T-helper 17 cell (primary cell): ENCODE measurements around the gene FAM168A. TPM values are rescaled to one million over a fixed set of nuclear protein-coding genes. Genes with fewer than 3 reads are reported as not detected.

Experiments
- ATAC-seq: fragments of 150-1000 bp; cut with Tn5 transposase; 2 replicates; pipeline ENCODE4 v1.10.0; 2021; ENCODE audit warnings: mild to moderate bottlenecking, moderate library complexity
- DNase-seq, 3 donors: peaks; one replicate each; pipeline versions ENCODE4 v3.0.0 to v3.0.0-alpha.2; 2020 to 2021
- H3K9me3 ChIP-seq: one replicate; pipeline ENCODE4 v1.7.0; 2013; ENCODE audit warnings: low read length, mild to moderate bottlenecking; ENCODE audit not compliant: control insufficient read depth, poor library complexity, severe bottlenecking
- H3K27ac Mint-ChIP-seq: one replicate; pipeline ENCODE4 v1.8.0; 2022; ENCODE audit warnings: mild to moderate bottlenecking, moderate library complexity, mixed read lengths
- H3K27me3 Mint-ChIP-seq: one replicate; pipeline ENCODE4 v1.8.0; 2022; ENCODE audit warnings: mixed read lengths
- H3K36me3 Mint-ChIP-seq: one replicate; pipeline ENCODE4 v1.8.0; 2022; ENCODE audit warnings: low read depth, mixed read lengths
- H3K4me1 Mint-ChIP-seq: one replicate; pipeline ENCODE4 v1.8.0; 2022; ENCODE audit warnings: mild to moderate bottlenecking, mixed read lengths
- H3K4me3 Mint-ChIP-seq: one replicate; pipeline ENCODE4 v1.8.0; 2022; ENCODE audit warnings: mild to moderate bottlenecking, moderate library complexity, mixed read lengths
- total RNA-seq, 4 donors: library from RNA in 2 of 4; stranded (reverse) in 2 of 4; gene quantifications; one replicate each; pipeline ENCODE4 v1.2.3 and lab custom pipeline; 2022 to 2026

FAM168A gene
- total RNA-seq, 2 donors from 2014 or later, result 21.1 to 22.2 TPM

DNA sequence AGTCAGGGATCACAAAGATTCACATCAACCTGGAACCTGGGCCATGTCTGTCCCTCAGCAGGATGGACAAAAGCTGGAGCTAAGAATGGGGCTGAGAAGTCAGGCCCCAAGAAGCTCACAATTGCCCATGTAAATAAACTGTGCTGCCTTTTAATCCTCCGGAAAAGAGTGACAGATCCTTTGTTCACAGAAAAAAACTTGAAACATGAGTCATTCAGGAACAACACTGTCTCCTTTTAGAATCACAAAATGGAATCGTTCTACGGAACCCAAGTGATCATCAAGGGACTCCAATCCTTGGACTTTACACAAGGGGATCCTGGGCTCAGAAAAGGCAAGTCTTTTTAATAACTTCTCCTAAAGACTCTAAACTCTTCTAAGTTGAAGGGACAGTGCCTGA, 185.6 kb downstream of the FAM168A start:
- H3K27ac Mint-ChIP-seq, result peak overlapping the region; percentile 91
- H3K4me3 Mint-ChIP-seq, result peak overlapping the region; percentile 65
- peaks cover 17% of the 10 kb centered on the region for H3K36me3 Mint-ChIP-seq
- H3K9me3 ChIP-seq, result no peaks in the 10 kb centered on the region
- peaks cover 17% of the 10 kb centered on the region for H3K4me1 Mint-ChIP-seq
- DNase-seq, result no peak
- no peaks in the 10 kb centered on the region for H3K27me3 Mint-ChIP-seq
- no peak for ATAC-seq

DNA sequence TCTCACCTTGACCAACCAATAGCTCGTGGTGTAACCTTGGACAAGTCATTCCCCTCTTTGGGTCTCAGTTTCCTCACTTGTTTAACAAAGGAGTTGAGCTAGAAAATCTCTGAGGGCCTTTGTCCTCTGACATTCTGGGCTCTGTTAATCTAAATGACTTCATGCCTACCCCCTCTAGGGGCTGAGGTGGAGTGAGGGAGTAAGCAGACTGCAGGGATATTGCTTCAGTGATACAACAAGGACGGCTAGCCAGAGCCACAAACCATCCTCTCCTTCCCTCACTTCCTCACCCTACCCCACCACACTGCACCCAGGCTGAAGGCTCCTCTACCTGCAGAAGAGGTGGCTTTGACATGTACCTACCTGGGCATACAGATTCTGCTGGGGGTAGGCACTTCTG, 186.9 kb downstream of the FAM168A start:
- no peaks in the 10 kb centered on the region for H3K9me3 ChIP-seq
- peaks cover 19% of the 10 kb centered on the region for H3K36me3 Mint-ChIP-seq
- H3K4me1 Mint-ChIP-seq, result peaks cover 17% of the 10 kb centered on the region
- H3K4me3 Mint-ChIP-seq, result no peak overlapping the region
- DNase-seq (no peak), ATAC-seq (no peak)
- no peaks in the 10 kb centered on the region for H3K27me3 Mint-ChIP-seq
- peak overlapping the region; percentile 91 for H3K27ac Mint-ChIP-seq

DNA sequence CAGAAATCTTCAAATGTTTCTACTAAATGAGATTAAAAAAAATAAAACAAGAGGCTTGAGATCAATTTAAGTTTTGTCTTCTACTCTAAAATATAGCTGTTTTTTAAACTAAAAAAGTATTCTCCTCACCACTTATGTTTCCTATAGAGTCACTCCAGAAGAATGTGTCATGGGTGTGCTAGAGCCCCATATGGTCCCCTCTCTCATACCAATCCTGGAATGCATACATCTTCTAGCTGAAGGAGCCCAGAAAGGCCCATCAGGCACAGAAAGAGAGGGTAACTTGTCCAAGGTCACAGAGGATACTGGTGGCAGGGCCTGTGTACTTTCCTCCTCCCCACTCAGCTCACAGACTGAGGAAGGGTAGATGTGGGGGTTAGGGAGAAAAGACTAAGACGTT, 187.3 kb downstream of the FAM168A start:
- H3K4me1 Mint-ChIP-seq, result peaks cover 17% of the 10 kb centered on the region
- no peaks in the 10 kb centered on the region for H3K9me3 ChIP-seq
- peaks cover 19% of the 10 kb centered on the region for H3K36me3 Mint-ChIP-seq
- H3K27ac Mint-ChIP-seq, result no peak overlapping the region
- H3K27me3 Mint-ChIP-seq, result no peaks in the 10 kb centered on the region
- no peak for DNase-seq
- no peak overlapping the region for H3K4me3 Mint-ChIP-seq
- no peak for ATAC-seq

DNA sequence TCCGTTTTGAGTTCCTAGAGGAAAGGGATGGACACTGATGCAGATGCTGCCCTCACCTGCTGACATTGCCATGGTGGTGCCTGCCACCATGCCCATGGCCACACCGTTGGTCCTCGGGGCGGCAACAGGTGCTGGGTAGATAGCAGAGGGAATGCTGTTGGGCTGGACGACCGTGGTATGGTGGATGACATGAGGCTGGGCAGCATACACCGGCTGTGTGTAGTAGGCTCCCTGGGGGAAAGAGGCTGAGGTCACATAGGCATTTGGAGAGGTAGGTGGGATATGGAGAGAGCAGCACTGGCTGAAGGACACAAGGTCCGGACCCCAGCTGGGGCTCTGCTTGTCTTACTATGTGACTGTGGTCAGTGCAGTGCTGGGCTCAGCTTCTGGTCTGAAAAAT, 188.5 kb downstream of the FAM168A start:
- Mint-ChIP-seq H3K27me3 (no peaks in the 10 kb centered on the region), H3K36me3 (peaks cover 19% of the 10 kb centered on the region), H3K4me3 (peak overlapping the region; percentile 57), H3K4me1 (peaks cover 17% of the 10 kb centered on the region), H3K27ac (peak overlapping the region; percentile 79)
- H3K9me3 ChIP-seq, result no peaks in the 10 kb centered on the region
- ATAC-seq (no peak), DNase-seq (no peak)

DNA sequence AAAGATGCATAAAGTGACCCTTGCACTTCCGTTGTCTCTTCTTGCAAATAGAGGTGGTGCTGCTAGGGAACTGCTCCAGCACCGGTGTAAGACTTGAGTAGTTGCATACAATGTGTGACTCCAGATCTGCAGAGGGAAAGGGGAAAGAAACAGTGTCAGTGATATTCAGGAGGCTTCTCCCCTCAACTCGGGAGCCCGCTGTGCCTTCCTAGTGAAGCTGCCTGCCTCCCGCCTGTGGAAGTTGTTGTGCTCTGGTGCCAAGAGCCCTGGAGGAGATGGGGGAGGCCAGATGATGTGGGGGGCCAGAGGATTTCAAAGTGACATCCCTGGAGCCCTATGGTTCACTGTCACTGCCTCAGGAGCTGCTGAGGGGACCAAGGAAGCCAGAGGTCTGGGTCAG, 191.3 kb downstream of the FAM168A start:
- H3K4me3 Mint-ChIP-seq, result no peak overlapping the region
- no peak for DNase-seq
- H3K9me3 ChIP-seq, result no peaks in the 10 kb centered on the region
- H3K4me1 Mint-ChIP-seq, result peaks cover 10% of the 10 kb centered on the region
- peaks cover 14% of the 10 kb centered on the region for H3K36me3 Mint-ChIP-seq
- no peaks in the 10 kb centered on the region for H3K27me3 Mint-ChIP-seq
- no peak for ATAC-seq
- H3K27ac Mint-ChIP-seq, result peak overlapping the region; percentile 27

DNA sequence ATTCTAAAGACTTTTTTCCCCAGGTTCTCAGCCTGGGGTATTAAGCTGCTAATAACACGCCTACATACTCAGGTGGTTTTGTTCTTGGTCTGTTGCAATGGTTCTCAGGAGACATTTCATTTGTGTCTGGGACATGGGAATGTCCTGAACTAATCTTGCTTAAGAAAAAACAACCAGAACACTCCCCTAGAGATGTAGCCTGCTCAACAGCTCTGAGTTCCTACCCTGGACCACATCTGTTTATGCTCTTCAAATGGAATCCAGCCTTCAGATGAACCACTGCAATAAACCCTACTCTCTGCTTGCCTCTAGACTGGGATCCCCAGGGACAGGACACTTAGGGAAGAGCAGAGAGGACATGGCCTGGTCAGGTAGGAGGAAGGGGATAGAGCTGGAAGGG, 191.8 kb downstream of the FAM168A start:
- ATAC-seq, result no peak
- Mint-ChIP-seq H3K4me3 (peak overlapping the region; percentile 25), H3K4me1 (peaks cover 10% of the 10 kb centered on the region), H3K27me3 (no peaks in the 10 kb centered on the region), H3K36me3 (peaks cover 14% of the 10 kb centered on the region), H3K27ac (peak overlapping the region; percentile 27)
- no peak for DNase-seq
- no peaks in the 10 kb centered on the region for H3K9me3 ChIP-seq

DNA sequence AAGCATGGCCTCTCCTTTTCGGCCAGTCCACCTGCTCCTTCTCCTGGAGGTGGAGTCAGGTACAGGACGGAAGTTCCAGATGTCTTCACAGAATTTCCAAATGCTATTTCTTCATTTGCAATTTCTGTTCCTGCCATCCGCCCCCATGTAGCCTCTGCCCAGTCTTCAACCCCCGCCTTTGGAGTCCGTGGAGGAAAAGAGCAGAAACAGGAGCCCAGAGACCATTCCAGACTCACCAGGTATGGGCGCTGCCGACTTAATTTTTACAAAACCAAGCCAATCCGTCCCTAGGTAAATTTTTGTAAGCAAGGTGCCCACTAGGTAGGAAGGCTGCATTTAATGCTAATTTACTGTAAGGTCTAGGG, 192.8 kb downstream of the FAM168A start:
- no peaks in the 10 kb centered on the region for H3K27me3 Mint-ChIP-seq
- peaks cover 13% of the 10 kb centered on the region for H3K4me1 Mint-ChIP-seq
- peak overlapping the region; percentile 45 for H3K4me3 Mint-ChIP-seq
- ATAC-seq (no peak), DNase-seq (no peak)
- no peaks in the 10 kb centered on the region for H3K9me3 ChIP-seq
- peak overlapping the region; percentile 19 for H3K27ac Mint-ChIP-seq
- H3K36me3 Mint-ChIP-seq, result peaks cover 14% of the 10 kb centered on the region

DNA sequence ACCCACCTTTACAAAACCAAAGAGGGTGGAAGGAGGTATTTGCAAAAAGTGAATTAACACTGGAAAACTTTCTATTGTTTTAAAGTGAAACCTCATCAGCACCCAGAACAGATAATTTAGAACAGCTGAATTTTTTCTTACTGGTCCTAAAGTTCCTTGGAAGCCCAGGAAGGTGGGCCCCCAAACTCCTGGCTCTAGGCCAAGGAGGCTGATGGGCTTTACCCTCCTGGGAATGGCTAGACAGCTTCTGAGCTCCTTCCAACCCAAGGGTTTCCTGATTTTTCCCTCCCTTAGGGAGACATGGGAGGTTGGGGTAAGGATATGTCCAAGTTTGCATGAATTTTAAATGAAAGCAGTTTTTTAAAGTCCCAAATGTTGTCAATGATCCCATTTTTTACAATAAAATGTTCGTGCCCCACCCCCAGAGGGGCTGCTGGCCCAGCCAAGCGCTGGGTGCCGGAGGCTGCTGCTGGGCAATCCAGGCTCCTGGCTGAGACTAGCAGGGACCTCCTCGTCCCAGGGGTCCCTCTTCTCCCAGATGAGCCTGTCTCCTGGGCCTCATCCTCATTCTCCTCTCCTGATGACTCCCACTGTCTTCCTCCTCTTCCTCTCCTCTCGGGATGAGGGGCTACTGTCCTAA, 193.3 kb downstream of the FAM168A start:
- Mint-ChIP-seq H3K4me3 (peak overlapping the region; percentile 45), H3K36me3 (peaks cover 14% of the 10 kb centered on the region), H3K4me1 (peaks cover 13% of the 10 kb centered on the region), H3K27me3 (no peaks in the 10 kb centered on the region), H3K27ac (peak overlapping the region; percentile 19)
- no peak for ATAC-seq
- no peaks in the 10 kb centered on the region for H3K9me3 ChIP-seq
- DNase-seq, result no peak

DNA sequence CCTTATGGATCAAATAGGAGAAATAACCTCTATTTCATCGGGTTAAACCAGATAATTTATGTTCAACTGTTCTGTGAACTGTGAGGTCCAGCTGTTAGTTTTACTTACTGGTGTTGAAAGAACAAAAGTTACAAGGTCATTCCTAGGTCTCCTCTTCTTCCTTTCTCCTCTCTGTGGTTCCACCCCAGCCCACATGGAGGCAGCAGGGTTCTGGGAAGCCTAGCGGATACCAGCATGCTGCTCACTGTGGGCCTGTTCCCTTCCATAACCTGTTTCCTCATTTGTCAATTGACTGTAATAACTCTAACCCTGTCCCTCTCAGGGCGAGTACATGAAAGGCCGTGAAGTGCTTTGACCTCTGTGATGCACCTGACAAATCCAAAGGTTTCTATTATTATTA, 193.9 kb downstream of the FAM168A start:
- no peaks in the 10 kb centered on the region for H3K9me3 ChIP-seq
- H3K27me3 Mint-ChIP-seq, result no peaks in the 10 kb centered on the region
- peaks cover 10% of the 10 kb centered on the region for H3K36me3 Mint-ChIP-seq
- ATAC-seq, result no peak
- H3K27ac Mint-ChIP-seq, result peak overlapping the region; percentile 21
- peaks cover 12% of the 10 kb centered on the region for H3K4me1 Mint-ChIP-seq
- no peak for DNase-seq
- H3K4me3 Mint-ChIP-seq, result no peak overlapping the region

DNA sequence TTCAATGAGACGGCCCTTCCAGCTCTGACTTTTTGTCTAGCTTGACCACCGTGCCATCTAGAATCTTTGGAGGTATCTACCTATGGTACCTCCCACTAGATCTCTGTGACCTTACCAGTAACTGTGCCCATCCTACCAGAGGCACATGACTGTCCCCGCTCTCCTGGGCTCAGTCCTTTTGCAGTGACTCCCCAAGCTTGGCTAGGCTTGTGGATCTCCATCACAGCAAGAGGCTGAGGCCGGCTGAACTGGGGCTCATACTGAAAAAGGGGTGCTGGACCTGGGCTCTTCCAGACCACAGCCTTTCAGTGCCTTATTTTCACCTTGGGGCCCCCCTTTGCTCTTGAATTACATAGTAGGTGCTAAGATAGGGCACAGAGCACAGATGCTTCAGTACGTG, 194.4 kb downstream of the FAM168A start:
- Mint-ChIP-seq H3K36me3 (peaks cover 6% of the 10 kb centered on the region), H3K4me1 (peaks cover 10% of the 10 kb centered on the region), H3K27ac (peak overlapping the region; percentile 21), H3K27me3 (no peaks in the 10 kb centered on the region), H3K4me3 (peak overlapping the region; percentile 39)
- H3K9me3 ChIP-seq, result no peaks in the 10 kb centered on the region
- no peak for DNase-seq
- no peak for ATAC-seq

DNA sequence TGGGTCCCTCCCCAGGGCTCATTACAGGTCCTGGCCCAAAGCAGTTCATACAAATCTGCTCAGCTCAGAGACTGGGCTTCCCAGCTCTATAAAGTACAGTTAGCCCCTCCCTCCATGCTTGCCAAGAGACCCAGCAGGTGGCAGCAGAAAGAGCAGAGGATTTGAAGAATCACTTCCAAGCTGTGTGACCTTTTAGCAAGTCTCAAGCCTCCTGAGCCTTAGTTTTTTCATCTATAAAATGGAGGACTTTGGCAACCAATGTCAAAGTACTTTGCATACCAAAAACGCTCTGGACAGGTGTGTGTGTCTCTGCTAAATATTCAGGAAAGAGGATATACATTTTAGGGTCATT, 195.1 kb downstream of the FAM168A start:
- Mint-ChIP-seq H3K27ac (peak overlapping the region; percentile 21), H3K4me3 (no peak overlapping the region), H3K4me1 (peaks cover 11% of the 10 kb centered on the region), H3K36me3 (peaks cover 6% of the 10 kb centered on the region), H3K27me3 (no peaks in the 10 kb centered on the region)
- ATAC-seq, result peak; percentile 32
- no peaks in the 10 kb centered on the region for H3K9me3 ChIP-seq
- no peak for DNase-seq

DNA sequence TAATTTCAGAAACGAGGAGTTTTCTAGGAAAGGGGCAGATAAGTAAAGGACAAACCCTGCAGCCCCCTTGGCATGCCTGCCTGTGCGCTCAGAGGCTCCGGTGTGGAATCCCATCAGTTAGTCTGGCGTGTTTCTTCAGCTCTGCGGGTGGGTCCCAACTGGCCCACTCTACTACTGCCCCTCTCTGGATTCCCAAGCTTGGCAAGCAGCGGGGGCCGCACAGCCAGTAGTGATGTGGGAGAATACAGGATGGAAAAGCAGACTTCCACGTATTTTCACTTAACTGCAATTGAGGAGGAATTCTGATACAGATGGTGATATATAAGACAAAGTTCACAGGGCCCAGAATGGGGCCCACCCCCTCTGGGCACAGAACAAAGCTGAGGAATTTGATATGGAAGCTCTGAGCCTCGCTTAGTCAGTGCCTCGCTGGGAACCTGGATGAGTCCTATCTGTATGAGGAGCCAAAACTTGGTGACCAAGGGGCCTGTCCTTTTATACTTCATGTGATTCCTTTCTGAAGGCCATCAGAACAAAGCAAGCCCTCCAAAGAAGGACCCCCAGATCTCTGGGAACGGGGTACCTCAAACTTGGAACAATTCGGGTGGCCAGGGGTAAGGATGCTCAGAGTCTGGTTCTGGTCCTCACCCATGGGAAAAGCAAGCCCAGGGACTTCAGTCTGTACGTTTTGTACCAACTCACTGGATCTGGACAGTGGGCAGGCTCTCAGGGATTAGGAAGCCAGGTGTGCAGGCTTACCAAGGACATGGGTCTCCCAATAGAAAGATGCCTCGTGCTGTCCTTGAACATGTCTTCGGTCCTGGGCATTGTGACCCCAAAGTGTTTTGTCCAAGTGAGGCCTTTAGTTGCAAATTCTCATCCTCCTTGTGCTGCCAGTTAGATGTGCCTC, 195.7 kb downstream of the FAM168A start:
- DNase-seq (no peak), ATAC-seq (no peak)
- H3K4me1 Mint-ChIP-seq, result peaks cover 13% of the 10 kb centered on the region
- no peak overlapping the region for H3K4me3 Mint-ChIP-seq
- H3K9me3 ChIP-seq, result no peaks in the 10 kb centered on the region
- peak overlapping the region; percentile 89 for H3K27ac Mint-ChIP-seq
- peaks cover 3% of the 10 kb centered on the region for H3K36me3 Mint-ChIP-seq
- H3K27me3 Mint-ChIP-seq, result no peaks in the 10 kb centered on the region

DNA sequence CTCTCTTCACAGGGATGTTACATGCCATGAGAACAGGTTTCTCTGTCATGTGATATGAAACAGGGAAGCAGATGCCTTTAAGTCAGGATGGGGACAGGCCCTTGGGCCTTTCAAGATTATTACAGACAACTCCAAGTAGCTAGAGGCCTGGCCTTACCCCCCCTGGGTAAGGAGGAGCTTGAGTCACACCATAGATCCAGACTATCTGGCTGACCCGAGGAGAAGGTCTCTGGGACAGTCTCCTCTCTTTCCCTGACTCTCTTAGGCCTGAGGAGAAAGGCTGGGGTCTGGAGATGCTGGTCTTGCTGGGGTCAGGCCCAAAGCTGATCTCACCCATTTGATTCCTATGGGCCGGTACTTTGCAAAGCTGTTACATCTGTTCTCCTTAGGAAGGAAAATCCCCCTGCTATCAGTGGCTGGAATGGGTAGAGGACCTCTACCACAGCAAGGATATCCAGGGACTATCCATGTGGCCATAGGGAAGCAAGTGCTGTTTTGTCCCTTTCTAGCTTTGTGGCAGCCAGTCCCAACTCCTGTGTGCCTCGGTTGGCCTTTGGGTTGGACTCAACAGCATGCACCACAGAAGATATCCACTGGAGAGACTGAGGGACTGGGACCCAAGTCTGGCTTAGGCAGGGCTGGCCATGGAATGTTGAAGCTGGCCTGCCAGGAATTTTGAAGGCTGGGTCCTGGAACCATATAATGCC, 196.5 kb downstream of the FAM168A start:
- Mint-ChIP-seq H3K4me3 (peak overlapping the region; percentile 25), H3K4me1 (peaks cover 13% of the 10 kb centered on the region), H3K36me3 (peaks cover 3% of the 10 kb centered on the region), H3K27ac (peak overlapping the region; percentile 89), H3K27me3 (no peaks in the 10 kb centered on the region)
- ATAC-seq (no peak), DNase-seq (no peak)
- H3K9me3 ChIP-seq, result no peaks in the 10 kb centered on the region
